Adipose tissue (tissue), 3 donors: ENCODE measurements around the gene RAB6B. TPM values are rescaled to one million over a fixed set of nuclear protein-coding genes. Genes with fewer than 3 reads are reported as not detected.
"Not testable (repeated sequence)": the region's sequence is repeated elsewhere in the genome, so short reads cannot be mapped to it uniquely, and the experiment has no call there.

Experiments used
- H3K27ac ChIP-seq: one replicate; pipeline ENCODE4 v1.5.1; 2013; ENCODE audit warnings: low read depth, low read length
- WGBS, 3 donors: extraction: QIAGEN DNeasy Blood & Tissue Kit; methylation state at CpG; one replicate each; pipeline ENCODE4 v1.1.7; 2013; 5-methylcytosine and 5-hydroxymethylcytosine counted together
- polyA plus RNA-seq, 3 donors: library from polyadenylated mRNA; stranded (reverse); fragments of 200-250 nt; gene quantifications; one replicate each; pipeline ENCODE4 v1.2.3, GENCODE V29; 2013
- donor health status: healthy with polysubstance abuse.
- donor health status: Bipolar disorder and iron deficiency.
- donor health status: healthy.

The RAB6B gene
- polyA plus RNA-seq, 3 donors: 3.2 to 8.1 (median 3.5) TPM

- 0 to 1% (median 0%) methylated on average over 52 to 53 of the region's 53 CpGs for WGBS, 3 donors
Measured at GRCh38 chr3:133805702-133806475, 89.8 kb downstream of the RAB6B start, which contains the start of gene SRPRB. TSS of gene SRPRB (plus strand) at chr3:133805815. CDS start at chr3:133805849, 34 bp downstream.

GRCh38 chr3:133805384-133805701 lies 90.3 kb downstream of the RAB6B start:
- no peak overlapping the region for H3K27ac ChIP-seq
- WGBS, 3 donors: 8 to 14% (median 10%) methylated on average over 15 of the region's 15 CpGs

More at GRCh38 chr3:133805702-133806475, 89.8 kb downstream of the RAB6B start, which contains the start of gene SRPRB:
- H3K27ac ChIP-seq: no peak within 1 kb of the TSS

- WGBS, 3 donors: 56 to 83% (median 71%) methylated on average over 4 of the region's 4 CpGs
- H3K27ac ChIP-seq: no peak overlapping the region
Measured at GRCh38 chr3:133804896-133805295, 90.8 kb downstream of the RAB6B start.

- H3K27ac ChIP-seq: no peak overlapping the region
- WGBS, 3 donors: 81 to 93% (median 82%) methylated on average over 5 of the region's 5 CpGs
Measured at GRCh38 chr3:133803469-133803868, 92.2 kb downstream of the RAB6B start.

GRCh38 chr3:133799794-133800585 lies 95.7 kb downstream of the RAB6B start:
- WGBS, 3 donors: 55 to 76% (median 62%) methylated on average over 7 of the region's 7 CpGs
- no peak overlapping the region for H3K27ac ChIP-seq

GRCh38 chr3:133797396-133798105 lies 98.1 kb downstream of the RAB6B start:
- WGBS, 3 donors: 77 to 82% (median 80%) methylated on average over 3 of the region's 3 CpGs
- H3K27ac ChIP-seq: no peak overlapping the region

GRCh38 chr3:133792171-133792763 lies 103.4 kb downstream of the RAB6B start:
- H3K27ac ChIP-seq: no peak overlapping the region
- WGBS, 3 donors: 51 to 60% (median 60%) methylated on average over 9 of the region's 9 CpGs

- H3K27ac ChIP-seq: no peak overlapping the region
- 78 to 86% (median 80%) methylated on average over 2 of the region's 2 CpGs for WGBS, 3 donors
Measured at GRCh38 chr3:133788024-133788423, 107.7 kb downstream of the RAB6B start.

- no peak overlapping the region for H3K27ac ChIP-seq
- 30 to 70% (median 62%) methylated on average over 32 of the region's 32 CpGs for WGBS, 3 donors
Measured at GRCh38 chr3:133783762-133784161, 111.9 kb downstream of the RAB6B start.

GRCh38 chr3:133782454-133782853 lies 113.2 kb downstream of the RAB6B start:
- WGBS, 3 donors: 73 to 87% (median 85%) methylated on average over 2 of the region's 2 CpGs
- no peak overlapping the region for H3K27ac ChIP-seq

- no peak overlapping the region for H3K27ac ChIP-seq
Measured at GRCh38 chr3:133781570-133781969, 114.1 kb downstream of the RAB6B start.

- 82 to 92% (median 89%) methylated on average over 6 of the region's 6 CpGs for WGBS, 3 donors
- not testable (repeated sequence) for H3K27ac ChIP-seq
Measured at GRCh38 chr3:133780756-133781155, 114.9 kb downstream of the RAB6B start.

GRCh38 chr3:133779626-133780203 lies 116.0 kb downstream of the RAB6B start:
- no peak overlapping the region for H3K27ac ChIP-seq
- 58 to 91% (median 68%) methylated on average over 4 of the region's 4 CpGs for WGBS, 3 donors

- WGBS, 3 donors: 79 to 80% (median 79%) methylated on average over 8 of the region's 8 CpGs
- H3K27ac ChIP-seq: no peak overlapping the region
Measured at GRCh38 chr3:133777807-133778568, 117.7 kb downstream of the RAB6B start.

GRCh38 chr3:133776794-133777438 lies 118.8 kb downstream of the RAB6B start:
- WGBS, 3 donors: 55 to 98% (median 96%) methylated on average over 7 of the region's 7 CpGs
- H3K27ac ChIP-seq: no peak overlapping the region

GRCh38 chr3:133775835-133776234 lies 119.8 kb downstream of the RAB6B start:
- WGBS, 3 donors: 92 to 93% (median 93%) methylated on average over 5 of the region's 5 CpGs

GRCh38 chr3:133775309-133775708 lies 120.4 kb downstream of the RAB6B start:
- 76 to 93% (median 90%) methylated on average over 9 of the region's 9 CpGs for WGBS, 3 donors
- H3K27ac ChIP-seq: no peak overlapping the region

More at GRCh38 chr3:133775835-133776234, 119.8 kb downstream of the RAB6B start:
- no peak overlapping the region for H3K27ac ChIP-seq
